ENCODE data around the gene MRPL24.

The MRPL24 gene

GRCh38 chr1:156756355-156756754 lies 15.5 kb upstream of the MRPL24 start:
- DNase-seq (ENCODE audit: insufficient read length, low spot score): no peak
- TF ChIP-seq CTCF (IDR thresholded peaks at IDR 0.05; ENCODE audit: insufficient read depth, missing control alignments): no peak
- FAIRE-seq: no peak

GRCh38 chr1:156755527-156755950 lies 14.7 kb upstream of the MRPL24 start:
- FAIRE-seq: no peak
- TF ChIP-seq CTCF (IDR thresholded peaks at IDR 0.05; ENCODE audit: insufficient read depth, missing control alignments): no peak

GRCh38 chr1:156754219-156754618 lies 13.3 kb upstream of the MRPL24 start:
- FAIRE-seq (peak; percentile 25), DNase-seq (ENCODE audit: insufficient read length, low spot score) (no peak)
- TF ChIP-seq CTCF (IDR thresholded peaks at IDR 0.05; ENCODE audit: insufficient read depth, missing control alignments): no peak

More at GRCh38 chr1:156755527-156755950, 14.7 kb upstream of the MRPL24 start:
- DNase-seq (ENCODE audit: insufficient read length, low spot score): no peak

GRCh38 chr1:156752843-156753482 lies 12.1 kb upstream of the MRPL24 start:
- TF ChIP-seq CTCF (IDR thresholded peaks at IDR 0.05; ENCODE audit: insufficient read depth, missing control alignments): no peak
- FAIRE-seq: no peak
- no peak for DNase-seq (ENCODE audit: insufficient read length, low spot score)

- FAIRE-seq: no peak
- TF ChIP-seq CTCF (IDR thresholded peaks at IDR 0.05; ENCODE audit: insufficient read depth, missing control alignments): no peak
- peak; percentile 96 for DNase-seq (ENCODE audit: insufficient read length, low spot score)
These were observed 11.0 kb upstream of the MRPL24 start for GRCh38 chr1:156751757-156752481.

GRCh38 chr1:156751451-156751756 lies 10.5 kb upstream of the MRPL24 start, which contains the start of gene HDGF:
TSS of gene HDGF (minus strand) at chr1:156751675. CDS start at chr1:156751429, 246 bp downstream.
- TF ChIP-seq CTCF (IDR thresholded peaks at IDR 0.05; ENCODE audit: insufficient read depth, missing control alignments): no peak
- FAIRE-seq: no peak
- no peak for DNase-seq (ENCODE audit: insufficient read length, low spot score)

All from D721Med (cell line).